Head of caudate nucleus (tissue), 42 donors: ENCODE measurements around the gene TPSD1.
A peak's percentile ranks its signal among the peaks of the same experiment; 100 is the strongest.
"Not testable (repeated sequence)": the region's sequence is repeated elsewhere in the genome, so short reads cannot be mapped to it uniquely, and the experiment has no call there.

Source experiments
- DNase-seq, 42 donors: peaks; one replicate each; pipeline versions ENCODE4 v3.0.0 to v3.0.0-alpha.2; 2020 to 2021; ENCODE audit warnings: mixed read lengths in 7 of 42
- intact Hi-C: fragments of 100-400 bp; cut with DNase I; formaldehyde crosslinking; loops from one replicate; pipeline ENCODE4 v1.15.0; 2022

The TPSD1 gene

GRCh38 chr16:1257561-1258224 is 1.8 kb downstream of the TPSD1 start:
- intact Hi-C loops, result no loop called here
- DNase-seq, result peak in 1 of 42 donors; percentile 1

- no peak for DNase-seq
- intact Hi-C loops, result no loop called here
Observed at GRCh38 chr16:1258225-1258600, 2.3 kb downstream of the TPSD1 start.

- peak in 1 of 42 donors; percentile 1 for DNase-seq
- intact Hi-C loops, result no loop called here
Observed at GRCh38 chr16:1258906-1259759, 3.3 kb downstream of the TPSD1 start.

- intact Hi-C loops, result no loop called here
- no peak for DNase-seq
Observed at GRCh38 chr16:1259760-1260068, 3.8 kb downstream of the TPSD1 start.

- no peak for DNase-seq
- intact Hi-C loops, result no loop called here
Observed at GRCh38 chr16:1260101-1260680, 4.3 kb downstream of the TPSD1 start.

- DNase-seq, result peak in 1 of 42 donors; percentile 1
Observed at GRCh38 chr16:1261131-1261892, 5.4 kb downstream of the TPSD1 start.

GRCh38 chr16:1262210-1262845 is 6.5 kb downstream of the TPSD1 start:
- intact Hi-C loops, result no loop called here
- no peak for DNase-seq

More at GRCh38 chr16:1261131-1261892, 5.4 kb downstream of the TPSD1 start:
- intact Hi-C loops, result no loop called here

GRCh38 chr16:1262846-1263221 is 7.0 kb downstream of the TPSD1 start:
- intact Hi-C loops, result no loop called here
- no peak for DNase-seq

GRCh38 chr16:1263591-1264344 is 7.9 kb downstream of the TPSD1 start:
- DNase-seq, result no peak
- intact Hi-C loops, result no loop called here

- DNase-seq, result no peak
- intact Hi-C loops, result no loop called here
Observed at GRCh38 chr16:1264345-1265089, 8.6 kb downstream of the TPSD1 start.

- intact Hi-C loops, result no loop called here
- DNase-seq, result no peak
Observed at GRCh38 chr16:1265090-1265630, 9.3 kb downstream of the TPSD1 start.

GRCh38 chr16:1265826-1266225 is 10.0 kb downstream of the TPSD1 start:
- no peak for DNase-seq
- intact Hi-C loops, result no loop called here

- intact Hi-C loops, DNase-seq: not testable (repeated sequence)
Observed at GRCh38 chr16:1269418-1269817, 13.5 kb downstream of the TPSD1 start.

GRCh38 chr16:1271380-1271723 is 15.5 kb downstream of the TPSD1 start:
- intact Hi-C loops, result no loop called here
- no peak for DNase-seq

- DNase-seq, result peak in 18 of 42 donors; percentile 1 to 52 (median 22)
- intact Hi-C loops, result not testable (repeated sequence)
Observed at GRCh38 chr16:1271724-1272413, 16.0 kb downstream of the TPSD1 start.

GRCh38 chr16:1272453-1273198 is 16.8 kb downstream of the TPSD1 start:
- no peak for DNase-seq
- intact Hi-C loops, result no loop called here
